ENCODE results near the gene FZR1. TPM values are rescaled to one million over a fixed set of nuclear protein-coding genes. Genes with fewer than 3 reads are reported as not detected.

Gene FZR1
- total RNA-seq, 1 experiment from 2014 or later = 51.4 TPM

GRCh38 chr19:3585301-3586126 is 79.4 kb downstream of the FZR1 start, which contains the start of gene GIPC3:
Gene GIPC3 (plus strand): TSS chr19:3585478. CDS start chr19:3585598, 120 bp downstream.
- Histone ChIP-seq H4K91ac (ENCODE audit: insufficient read length, low read depth, low read length) (no peak within 1 kb of the TSS), H3K18ac (ENCODE audit: insufficient read length, low read depth, low read length) (no peak within 1 kb of the TSS), H3K4me1 (ENCODE audit: insufficient read depth, low read length) (no peaks in the 10 kb centered on the region; the same call in 1 of the 2 replicates), H3K9me3 (ENCODE audit: control insufficient read depth, low read depth, low read length) (no peaks in the 10 kb centered on the region), H3K23me2 (ENCODE audit: insufficient read length, low read depth, low read length, poor library complexity, severe bottlenecking) (peaks cover 3% of the 10 kb centered on the region), H2BK120ac (ENCODE audit: low read depth, low read length, poor library complexity, severe bottlenecking) (no peak within 1 kb of the TSS), H2BK12ac (ENCODE audit: insufficient read length, low read depth, low read length) (no peak within 1 kb of the TSS), H3T11ph (ENCODE audit: low read length) (no peak within 1 kb of the TSS), H2BK15ac (ENCODE audit: low read depth, low read length) (no peak within 1 kb of the TSS), H2BK20ac (ENCODE audit: low read depth, low read length, poor library complexity, severe bottlenecking) (no peak within 1 kb of the TSS), H2BK5ac (ENCODE audit: insufficient read length, low read length) (no peak within 1 kb of the TSS), H3K27ac (ENCODE audit: insufficient read length, low read depth, low read length) (no peak within 1 kb of the TSS), H3K56ac (ENCODE audit: insufficient read length, low read depth, low read length) (no peak within 1 kb of the TSS), H4K8ac (replicated peaks; ENCODE audit: insufficient read length, low read depth, low read length) (no peak within 1 kb of the TSS), H3K79me1 (ENCODE audit: insufficient read depth, low read depth, low read length, poor library complexity, severe bottlenecking) (no peaks in the 10 kb centered on the region), H3K4me2 (ENCODE audit: insufficient read depth, insufficient read length, low read length) (peak within 1 kb of the TSS; percentile 45), H2AFZ (ENCODE audit: low read length) (no peak within 1 kb of the TSS), H3K9ac (ENCODE audit: extremely low read depth, insufficient read length, low read length) (no peak within 1 kb of the TSS), H3K14ac (ENCODE audit: insufficient read depth, low read length) (no peak within 1 kb of the TSS; the same call in 1 of the 2 replicates), H4K20me1 (ENCODE audit: control insufficient read depth, insufficient read depth, insufficient read length) (no peaks in the 10 kb centered on the region), H3K79me2 (ENCODE audit: insufficient read depth, low read length) (no peaks in the 10 kb centered on the region), H3K27me3 (ENCODE audit: insufficient read depth, low read length) (no peaks in the 10 kb centered on the region; the same call in 1 of the 2 replicates), H3K23ac (ENCODE audit: insufficient read length, low read depth, low read length) (no peak within 1 kb of the TSS), H2AK5ac (ENCODE audit: insufficient read length, low read length) (no peak within 1 kb of the TSS), H3K4ac (ENCODE audit: low read depth, low read length) (no peak within 1 kb of the TSS), H4K5ac (ENCODE audit: insufficient read length, low read depth, low read length) (no peak within 1 kb of the TSS)
- Mint-ChIP-seq H3K27me3 (ENCODE audit: low read depth) (peaks cover 65% of the 10 kb centered on the region), H3K9me3 (peaks cover 4% of the 10 kb centered on the region in 2 experiments), H3K4me1 (no peaks in the 10 kb centered on the region), H3K4me3 (peak within 1 kb of the TSS; percentile 29 to 68), H3K36me3 (ENCODE audit: insufficient read depth in 1 of 3, low read depth in 3 of 3) (no peaks in the 10 kb centered on the region; a peak in 1 of 7 replicates), H3K27ac (no peak within 1 kb of the TSS)
- TF ChIP-seq CTCF (conservative IDR thresholded peaks at IDR 0.05) = no peak
- no peak for DNase-seq
- no CpG with 5 or more reads among the region's 84 CpGs for WGBS (ENCODE audit: extremely low coverage, insufficient read length, low lambda C conversion rate)

All from H9 (cell line).